Activated CD4-positive, alpha-beta T cell treated with anti-CD3 and anti-CD28 coated beads, Interleukin-2, amount 50 U/mL, for 1 hour (primary cell): ENCODE data around the gene TSPAN5.

Source experiments
- DNase-seq: peaks from one replicate; pipeline ENCODE4 v3.0.0-alpha.2; 2020

Gene TSPAN5

DNA sequence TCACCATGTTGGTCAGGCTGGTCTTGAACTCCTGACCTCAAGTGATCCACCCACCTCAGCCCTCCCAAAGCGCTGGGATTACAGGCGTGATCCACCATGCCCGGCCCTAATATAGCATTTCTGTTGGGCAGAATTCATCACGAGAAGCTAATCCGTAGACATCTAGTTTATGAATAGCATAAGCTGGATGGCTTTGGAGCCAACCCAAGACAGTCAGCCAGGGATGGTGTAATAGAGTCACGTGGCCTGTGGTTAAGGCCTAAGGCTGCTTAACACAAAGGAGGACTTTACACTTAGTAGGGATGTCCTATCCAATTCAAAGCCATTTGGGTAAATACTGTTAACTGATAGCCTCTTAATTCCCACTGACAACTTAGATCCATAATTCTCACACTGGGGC lies 223.6 kb downstream of the TSPAN5 start:
- DNase-seq, result no peak

- DNase-seq, result no peak
Measured at GRCh38 chr4:98433691-98434090, 224.7 kb downstream of the TSPAN5 start.

DNA sequence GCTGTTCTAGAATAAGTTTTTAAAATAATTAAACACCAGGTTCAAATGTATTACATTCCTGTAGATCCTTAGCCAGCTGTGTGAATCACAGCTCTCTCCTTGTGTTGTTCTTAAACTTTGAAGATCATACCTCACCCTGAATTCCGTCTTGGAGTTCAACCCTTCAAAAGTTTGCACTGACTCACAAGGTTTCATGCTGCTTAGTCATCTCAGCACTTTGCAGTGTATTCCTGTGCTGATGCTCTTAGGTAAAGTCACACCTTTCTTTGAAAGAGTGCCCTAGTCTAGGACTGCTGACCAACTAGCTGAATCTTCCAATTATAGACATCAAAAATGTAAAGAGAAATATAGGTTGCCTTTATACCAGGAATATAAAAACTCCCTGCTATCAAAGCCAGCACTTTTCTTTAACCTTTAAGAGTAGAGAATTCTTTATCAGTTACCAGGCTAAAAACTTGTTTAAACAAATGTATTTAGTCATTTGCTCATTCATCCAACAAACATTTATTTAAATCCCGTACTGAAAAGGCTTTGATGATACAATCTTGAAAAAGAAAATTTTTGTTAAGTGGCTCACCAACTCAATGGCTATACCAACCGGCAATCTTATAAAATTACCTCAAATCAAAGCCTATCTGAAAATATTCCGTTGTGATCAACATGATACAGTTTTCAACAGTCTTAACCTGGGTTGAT lies 227.6 kb downstream of the TSPAN5 start:
- DNase-seq, result no peak

DNA sequence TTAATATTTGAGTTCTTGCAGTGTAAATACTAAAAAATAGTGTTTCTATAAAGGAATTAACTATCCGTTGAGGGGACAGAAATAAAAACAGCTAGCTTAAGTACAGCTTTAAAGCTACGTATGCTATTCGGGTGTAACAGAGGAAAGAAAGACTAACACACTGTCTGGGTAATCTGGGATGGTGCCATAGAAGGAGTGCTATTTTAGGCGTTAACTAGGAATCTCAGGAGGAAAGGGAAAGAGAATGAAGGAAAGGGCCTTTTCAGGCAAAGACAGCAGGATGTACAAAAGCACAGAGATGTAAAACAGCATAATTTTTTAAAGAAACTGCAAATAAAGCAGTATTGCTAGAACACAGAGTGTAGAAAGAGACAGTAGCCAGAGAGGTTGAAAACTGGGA lies 235.4 kb downstream of the TSPAN5 start:
- no peak for DNase-seq

- DNase-seq, result no peak
Measured at GRCh38 chr4:98421111-98421510, 237.3 kb downstream of the TSPAN5 start.
